ENCODE measurements around the gene CACNG7. TPM values are rescaled to one million over a fixed set of nuclear protein-coding genes. Genes with fewer than 3 reads are reported as not detected.

CACNG7 gene
- total RNA-seq, 2 donors from 2014 or later = not detected

GRCh38 chr19:53958823-53959757 is 50.0 kb downstream of the CACNG7 start:
- Mint-ChIP-seq H3K27ac (no peak overlapping the region), H3K36me3 (peaks cover 5% of the 10 kb centered on the region), H3K9me3 (no peaks in the 10 kb centered on the region), H3K27me3 (peaks cover 54 to 78% of the 10 kb centered on the region in 2 donors), H3K4me1 (ENCODE audit: low read depth in 2 of 2) (peaks cover 0 to 11% of the 10 kb centered on the region in 2 donors), H3K4me3 (no peak overlapping the region)
- ATAC-seq = no peak
- no peak for DNase-seq (ENCODE audit: low spot score)

GRCh38 chr19:53960187-53960586 is 51.1 kb downstream of the CACNG7 start:
- Mint-ChIP-seq H3K4me1 (ENCODE audit: low read depth in 2 of 2) (peaks cover 9 to 11% of the 10 kb centered on the region in 2 donors), H3K27ac (no peak overlapping the region), H3K9me3 (no peaks in the 10 kb centered on the region), H3K4me3 (no peak overlapping the region), H3K27me3 (peaks cover 60 to 83% of the 10 kb centered on the region in 2 donors), H3K36me3 (peaks cover 10% of the 10 kb centered on the region)
- ATAC-seq (no peak), DNase-seq (ENCODE audit: low spot score) (no peak)

DNA sequence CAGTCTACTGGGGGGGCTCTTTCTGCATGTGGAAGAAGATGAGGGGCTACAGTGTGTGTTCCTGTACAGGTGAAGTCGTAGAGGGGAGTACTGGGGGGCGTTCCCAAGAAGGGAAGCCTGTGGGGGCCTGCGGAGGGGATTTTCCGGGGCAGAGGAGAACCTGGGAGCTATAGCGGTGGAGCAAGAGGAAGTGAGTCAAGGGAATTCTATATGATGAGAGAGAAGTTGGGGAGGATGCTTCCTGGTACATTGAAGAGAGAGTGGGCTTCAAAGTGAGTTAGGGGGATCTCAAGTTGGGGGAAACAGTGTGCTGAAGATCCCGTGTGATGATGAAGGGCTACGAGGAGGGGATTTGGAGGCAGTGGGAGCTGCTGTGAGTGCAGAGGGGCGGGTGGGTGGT is 51.8 kb downstream of the CACNG7 start:
- H3K36me3 Mint-ChIP-seq = peaks cover 10% of the 10 kb centered on the region
- H3K9me3 Mint-ChIP-seq = no peaks in the 10 kb centered on the region
- no peak overlapping the region for H3K27ac Mint-ChIP-seq
- no peak for DNase-seq (ENCODE audit: low spot score)
- H3K27me3 Mint-ChIP-seq = peaks cover 62 to 84% of the 10 kb centered on the region in 2 donors
- H3K4me3 Mint-ChIP-seq = no peak overlapping the region
- H3K4me1 Mint-ChIP-seq (ENCODE audit: low read depth in 2 of 2) = peaks cover 9 to 14% of the 10 kb centered on the region in 2 donors
- no peak for ATAC-seq

DNA sequence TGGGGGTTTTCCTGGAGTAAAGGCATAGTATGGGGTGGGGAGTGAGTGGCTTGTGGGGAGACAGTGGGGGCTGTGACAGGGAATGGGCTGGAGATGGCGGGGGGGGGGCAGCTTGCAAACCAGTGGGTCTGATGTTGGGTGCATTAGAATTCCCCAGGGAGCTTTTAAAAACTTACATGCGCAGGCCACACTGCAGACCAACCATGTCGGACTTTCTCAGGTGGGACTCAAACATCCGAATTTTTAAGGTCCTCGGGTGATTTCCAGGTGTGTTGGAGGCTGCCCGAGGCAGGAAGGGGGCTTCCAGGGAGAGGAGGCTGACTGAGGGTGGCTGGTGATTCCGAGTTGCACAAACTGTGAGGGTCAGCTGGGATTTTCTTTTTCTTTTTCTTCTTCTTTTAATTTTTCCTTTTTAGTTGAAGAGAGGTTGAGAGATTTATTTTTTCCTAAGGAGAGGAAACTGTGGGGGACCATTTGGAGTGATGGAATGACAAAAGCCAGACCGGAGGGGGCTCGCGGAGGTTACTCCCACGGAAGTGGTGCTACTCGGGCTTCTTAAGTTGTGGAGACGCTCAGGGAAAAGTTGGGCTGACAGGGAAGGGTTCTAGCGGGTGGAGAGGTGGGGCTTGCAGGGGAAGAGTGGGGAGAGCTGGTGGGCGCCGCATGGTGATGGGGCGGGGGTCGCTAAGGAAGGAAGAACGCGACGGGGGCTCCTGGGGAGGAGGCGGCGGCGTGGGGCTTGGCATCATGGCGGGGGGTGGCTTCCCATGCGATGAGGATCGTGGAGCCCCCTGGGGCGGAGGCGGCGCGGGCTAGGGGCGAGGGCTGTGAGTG is 52.7 kb downstream of the CACNG7 start:
- Mint-ChIP-seq H3K27ac (no peak overlapping the region), H3K9me3 (no peaks in the 10 kb centered on the region), H3K4me1 (ENCODE audit: low read depth in 2 of 2) (peaks cover 9 to 14% of the 10 kb centered on the region in 2 donors), H3K4me3 (no peak overlapping the region), H3K36me3 (peaks cover 10% of the 10 kb centered on the region), H3K27me3 (peaks cover 64 to 86% of the 10 kb centered on the region in 2 donors)
- no peak for ATAC-seq
- DNase-seq (ENCODE audit: low spot score) = no peak

GRCh38 chr19:53962887-53963431 is 53.9 kb downstream of the CACNG7 start, which contains the start of gene CACNG8:
TSS of gene CACNG8 (plus strand) at chr19:53962937.
- peaks cover 10% of the 10 kb centered on the region for H3K36me3 Mint-ChIP-seq
- peaks cover 61 to 76% of the 10 kb centered on the region in 2 donors for H3K27me3 Mint-ChIP-seq
- H3K9me3 Mint-ChIP-seq = no peaks in the 10 kb centered on the region
- ATAC-seq (no peak), DNase-seq (ENCODE audit: low spot score) (no peak)
- no peak within 1 kb of the TSS for H3K27ac Mint-ChIP-seq
- H3K4me1 Mint-ChIP-seq (ENCODE audit: low read depth in 2 of 2) = peaks cover 9 to 14% of the 10 kb centered on the region in 2 donors
- no peak within 1 kb of the TSS for H3K4me3 Mint-ChIP-seq

DNA sequence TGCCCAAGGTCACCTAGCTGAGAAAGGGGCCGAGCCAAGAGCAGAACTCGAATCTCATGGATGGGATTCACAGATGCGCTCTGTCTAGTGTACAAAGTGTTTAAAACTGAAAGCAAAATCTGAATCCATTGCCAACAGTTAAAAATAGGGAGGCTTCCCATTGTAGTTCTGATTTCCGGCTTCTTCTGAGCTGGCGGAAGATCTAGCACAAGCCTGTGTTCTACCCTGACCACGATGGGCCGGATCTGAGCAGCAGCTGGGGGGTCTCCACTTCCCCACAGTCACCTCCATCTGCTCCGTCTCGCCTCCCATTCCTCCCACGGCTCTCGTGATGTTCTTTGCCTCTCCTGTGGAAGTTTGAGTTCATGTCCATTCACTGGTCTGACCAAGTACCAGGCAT is 56.0 kb downstream of the CACNG7 start:
- Mint-ChIP-seq H3K27me3 (peaks cover 51 to 55% of the 10 kb centered on the region in 2 donors), H3K36me3 (peaks cover 10% of the 10 kb centered on the region), H3K27ac (no peak overlapping the region), H3K4me3 (no peak overlapping the region), H3K9me3 (no peaks in the 10 kb centered on the region), H3K4me1 (ENCODE audit: low read depth in 2 of 2) (peaks cover 8 to 9% of the 10 kb centered on the region in 2 donors)
- ATAC-seq (no peak), DNase-seq (ENCODE audit: low spot score) (no peak)

DNA sequence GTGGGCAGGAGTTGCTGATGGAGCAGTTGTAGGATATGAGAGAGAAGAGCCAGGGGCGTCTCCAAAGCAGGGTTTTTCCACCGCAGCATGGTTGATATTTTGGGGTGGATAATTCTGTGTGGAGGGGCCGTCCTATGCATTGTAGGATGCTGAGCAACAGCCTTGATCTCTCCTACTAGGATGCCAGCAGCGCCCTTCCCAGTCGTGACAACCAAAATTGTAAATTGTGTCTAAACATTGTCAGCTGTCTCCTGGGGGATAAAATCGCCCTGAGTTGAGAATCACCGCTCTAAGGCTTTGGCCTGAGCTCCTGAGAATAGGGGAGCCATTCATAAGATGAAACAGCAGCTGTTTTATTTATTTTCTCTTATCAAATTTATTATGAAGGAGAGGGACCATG is 57.9 kb downstream of the CACNG7 start:
- DNase-seq (ENCODE audit: low spot score) = no peak
- Mint-ChIP-seq H3K9me3 (no peaks in the 10 kb centered on the region), H3K27ac (no peak overlapping the region), H3K27me3 (peaks cover 41 to 43% of the 10 kb centered on the region in 2 donors), H3K4me3 (no peak overlapping the region), H3K36me3 (peaks cover 10% of the 10 kb centered on the region), H3K4me1 (ENCODE audit: low read depth in 2 of 2) (peaks cover 2 to 9% of the 10 kb centered on the region in 2 donors)
- ATAC-seq = no peak

DNA sequence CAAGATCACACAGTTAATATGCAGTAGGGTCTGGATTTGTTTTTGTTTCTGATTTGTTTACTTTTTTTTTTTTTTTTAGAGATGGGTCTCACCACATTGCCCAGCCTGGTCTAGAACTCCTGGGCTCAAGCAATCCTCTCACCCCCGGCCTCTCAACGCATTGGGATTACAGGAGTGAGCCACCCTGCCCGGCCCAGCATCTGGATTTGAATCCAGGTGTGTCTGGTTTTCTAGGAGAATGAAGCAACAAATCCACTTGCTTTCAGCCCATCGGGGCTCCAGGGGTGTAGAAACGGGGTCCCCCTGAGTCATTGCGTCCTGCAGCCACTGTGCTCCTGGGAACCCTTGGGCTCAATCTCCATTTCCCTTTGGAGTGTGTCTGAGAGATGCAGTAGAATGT is 60.3 kb downstream of the CACNG7 start:
- Mint-ChIP-seq H3K4me3 (no peak overlapping the region), H3K9me3 (no peaks in the 10 kb centered on the region), H3K4me1 (ENCODE audit: low read depth in 2 of 2) (peaks cover 2 to 7% of the 10 kb centered on the region in 2 donors), H3K27ac (no peak overlapping the region), H3K27me3 (peaks cover 28 to 29% of the 10 kb centered on the region in 2 donors), H3K36me3 (peaks cover 3% of the 10 kb centered on the region)
- no peak for DNase-seq (ENCODE audit: low spot score)
- ATAC-seq = no peak

DNA sequence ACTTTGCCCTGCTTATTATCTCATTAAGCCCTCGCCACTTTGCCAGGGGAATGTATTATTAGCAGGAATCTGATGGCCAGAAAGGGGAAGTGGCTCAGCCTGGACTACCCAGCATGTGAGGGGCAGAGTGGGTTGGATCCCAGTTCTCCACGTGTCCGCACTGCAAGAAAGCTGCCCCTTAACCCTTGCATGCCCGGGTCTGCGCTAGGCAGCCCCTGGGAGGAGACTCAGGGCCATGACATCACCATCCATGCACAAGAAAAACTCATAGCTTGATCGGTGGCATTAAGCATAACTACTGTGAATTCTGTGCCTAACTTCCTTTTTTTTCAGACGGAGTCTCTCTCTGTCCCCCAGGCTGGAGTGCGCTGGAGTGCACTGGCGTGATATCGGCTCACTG is 62.6 kb downstream of the CACNG7 start:
- Mint-ChIP-seq H3K4me1 (ENCODE audit: low read depth in 2 of 2) (no peaks in the 10 kb centered on the region), H3K4me3 (no peak overlapping the region), H3K27me3 (peaks cover 16 to 19% of the 10 kb centered on the region in 2 donors), H3K9me3 (peaks cover 3% of the 10 kb centered on the region), H3K27ac (no peak overlapping the region), H3K36me3 (no peaks in the 10 kb centered on the region)
- DNase-seq (ENCODE audit: low spot score) (no peak), ATAC-seq (no peak)

DNA sequence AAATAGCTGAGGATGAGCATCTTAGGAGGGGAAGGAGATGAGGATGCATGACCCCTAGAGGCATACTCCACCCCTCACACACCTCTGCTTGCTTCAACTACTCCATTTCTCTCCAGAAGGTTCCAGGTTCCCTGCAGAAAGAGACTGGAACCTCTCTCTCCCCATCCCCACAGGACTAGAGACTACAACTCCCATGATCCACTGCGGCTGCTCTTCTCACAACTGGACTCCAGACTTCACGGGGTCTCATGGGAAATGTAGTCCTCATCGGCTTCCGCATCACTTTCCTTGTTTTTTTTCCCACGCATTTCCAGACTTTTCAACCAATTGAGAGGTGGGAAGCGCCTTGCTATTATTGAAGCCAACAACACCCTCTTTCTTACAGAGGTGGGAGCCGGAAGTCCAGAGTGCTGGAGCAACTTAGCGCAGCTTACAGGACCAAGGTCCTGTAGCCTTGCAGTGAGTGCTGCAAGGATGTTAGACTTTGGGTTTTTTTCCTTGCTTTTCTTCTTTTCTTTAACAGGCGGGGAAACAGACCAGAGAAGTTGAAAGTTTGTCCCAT is 68.4 kb downstream of the CACNG7 start:
- Mint-ChIP-seq H3K27ac (no peak overlapping the region), H3K9me3 (peaks cover 10% of the 10 kb centered on the region), H3K27me3 (peaks cover 40 to 47% of the 10 kb centered on the region in 2 donors), H3K4me3 (peak overlapping the region; percentile 78), H3K4me1 (ENCODE audit: low read depth in 2 of 2) (peaks cover 26 to 28% of the 10 kb centered on the region in 2 donors), H3K36me3 (peaks cover 20% of the 10 kb centered on the region)
- peak; percentile 68 for DNase-seq (ENCODE audit: low spot score)
- peak; percentile 68 to 91 for ATAC-seq

DNA sequence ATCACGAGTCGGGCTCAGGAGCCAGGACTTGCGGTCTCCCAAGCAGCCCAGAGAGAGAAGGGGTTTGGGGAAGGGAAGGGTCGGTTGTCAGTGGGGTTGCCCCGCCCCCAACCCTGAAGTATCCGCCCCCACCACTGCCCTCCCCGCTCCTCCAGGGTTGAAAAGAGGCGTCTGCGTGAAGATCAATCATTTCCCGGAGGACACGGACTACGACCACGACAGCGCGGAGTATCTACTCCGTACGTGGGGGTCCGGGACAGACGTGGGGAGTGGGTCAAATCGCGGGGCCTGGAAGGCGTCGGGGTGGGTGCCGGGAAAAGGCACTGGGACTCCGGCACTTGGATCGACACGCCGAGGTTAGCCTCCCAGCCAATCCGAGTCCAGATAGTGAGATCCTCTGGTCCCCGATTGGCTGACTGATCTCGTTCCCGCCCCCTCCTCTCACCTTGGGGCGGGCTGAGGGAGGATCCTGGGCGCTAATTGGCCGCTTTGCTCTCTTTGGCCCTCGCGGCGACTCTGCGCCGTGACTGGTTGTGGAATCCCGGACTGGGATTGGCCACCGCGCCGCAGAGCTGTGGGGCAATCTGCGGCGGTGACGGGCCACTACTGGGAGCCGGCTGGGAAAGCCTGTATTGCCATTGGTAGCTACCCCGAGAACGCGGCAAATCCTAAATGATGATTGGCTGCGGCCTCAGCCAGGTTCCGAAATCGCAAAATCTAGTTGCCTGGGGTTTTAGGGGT is 69.1 kb downstream of the CACNG7 start:
- Mint-ChIP-seq H3K9me3 (peaks cover 10% of the 10 kb centered on the region), H3K36me3 (peaks cover 20% of the 10 kb centered on the region), H3K27me3 (peaks cover 40 to 47% of the 10 kb centered on the region in 2 donors), H3K4me1 (ENCODE audit: low read depth in 2 of 2) (peaks cover 26 to 28% of the 10 kb centered on the region in 2 donors), H3K4me3 (peak overlapping the region; percentile 78), H3K27ac (no peak overlapping the region)
- ATAC-seq = peak; percentile 72 to 73
- DNase-seq (ENCODE audit: low spot score) = no peak

DNA sequence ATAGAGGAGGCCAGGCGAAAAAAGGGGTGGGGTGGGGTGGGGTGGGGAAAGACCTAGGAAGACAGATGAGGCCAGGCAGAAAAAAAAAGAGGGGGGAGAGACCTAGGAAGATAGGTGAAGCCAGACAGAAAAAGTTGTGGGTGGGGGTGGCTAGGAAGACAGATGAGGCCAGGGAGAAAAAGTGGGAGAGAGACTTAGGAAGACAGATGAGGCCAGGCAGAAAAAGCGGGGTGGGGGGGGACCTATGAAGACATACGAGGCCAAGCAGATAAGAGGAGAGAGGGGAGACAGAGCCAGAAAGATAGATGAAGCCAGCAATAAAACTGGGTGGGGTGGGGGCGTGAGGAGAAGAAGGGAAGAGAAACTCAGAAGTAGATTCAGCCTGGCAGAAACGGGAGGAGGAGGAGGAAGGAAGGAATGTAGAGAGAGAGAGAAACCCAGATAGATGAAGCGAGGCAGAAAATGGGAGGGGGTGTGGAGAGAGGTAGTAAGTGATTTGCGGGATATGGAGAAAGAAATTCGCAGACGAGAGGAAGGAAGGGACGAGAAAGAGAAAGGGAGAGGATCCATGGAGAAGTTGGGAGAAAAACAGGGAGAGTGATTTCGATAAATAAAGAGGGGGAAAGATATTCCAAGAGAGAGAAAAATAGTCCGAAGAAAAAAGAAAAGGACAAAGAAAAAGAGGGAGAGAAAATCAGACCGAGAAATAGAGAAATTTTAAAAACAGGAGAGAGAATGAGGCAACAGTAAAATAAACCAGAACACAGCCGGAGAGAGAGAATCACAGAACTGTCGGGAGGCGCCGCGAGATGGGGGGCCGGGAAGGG is 70.1 kb downstream of the CACNG7 start:
- peaks cover 20% of the 10 kb centered on the region for H3K36me3 Mint-ChIP-seq
- H3K27ac Mint-ChIP-seq = peak overlapping the region in 1 of 2 donors; percentile 61
- peak overlapping the region; percentile 75 for H3K4me3 Mint-ChIP-seq
- peaks cover 10% of the 10 kb centered on the region for H3K9me3 Mint-ChIP-seq
- H3K27me3 Mint-ChIP-seq = peaks cover 40 to 47% of the 10 kb centered on the region in 2 donors
- ATAC-seq (no peak), DNase-seq (ENCODE audit: low spot score) (no peak)
- H3K4me1 Mint-ChIP-seq (ENCODE audit: low read depth in 2 of 2) = peaks cover 26 to 28% of the 10 kb centered on the region in 2 donors
